GM21786 (cell line): ENCODE data around the gene F2RL1.
A peak's percentile ranks its signal among the peaks of the same experiment; 100 is the strongest.
"Not testable (repeated sequence)": the region's sequence is repeated elsewhere in the genome, so short reads cannot be mapped to it uniquely, and the experiment has no call there.

Source experiments
- ATAC-seq: cut with Tn5 transposase; IDR thresholded peaks from one replicate; pipeline ENCODE4 v1.9.1; 2021; ENCODE audit not compliant: unreplicated experiment

The F2RL1 gene

DNA sequence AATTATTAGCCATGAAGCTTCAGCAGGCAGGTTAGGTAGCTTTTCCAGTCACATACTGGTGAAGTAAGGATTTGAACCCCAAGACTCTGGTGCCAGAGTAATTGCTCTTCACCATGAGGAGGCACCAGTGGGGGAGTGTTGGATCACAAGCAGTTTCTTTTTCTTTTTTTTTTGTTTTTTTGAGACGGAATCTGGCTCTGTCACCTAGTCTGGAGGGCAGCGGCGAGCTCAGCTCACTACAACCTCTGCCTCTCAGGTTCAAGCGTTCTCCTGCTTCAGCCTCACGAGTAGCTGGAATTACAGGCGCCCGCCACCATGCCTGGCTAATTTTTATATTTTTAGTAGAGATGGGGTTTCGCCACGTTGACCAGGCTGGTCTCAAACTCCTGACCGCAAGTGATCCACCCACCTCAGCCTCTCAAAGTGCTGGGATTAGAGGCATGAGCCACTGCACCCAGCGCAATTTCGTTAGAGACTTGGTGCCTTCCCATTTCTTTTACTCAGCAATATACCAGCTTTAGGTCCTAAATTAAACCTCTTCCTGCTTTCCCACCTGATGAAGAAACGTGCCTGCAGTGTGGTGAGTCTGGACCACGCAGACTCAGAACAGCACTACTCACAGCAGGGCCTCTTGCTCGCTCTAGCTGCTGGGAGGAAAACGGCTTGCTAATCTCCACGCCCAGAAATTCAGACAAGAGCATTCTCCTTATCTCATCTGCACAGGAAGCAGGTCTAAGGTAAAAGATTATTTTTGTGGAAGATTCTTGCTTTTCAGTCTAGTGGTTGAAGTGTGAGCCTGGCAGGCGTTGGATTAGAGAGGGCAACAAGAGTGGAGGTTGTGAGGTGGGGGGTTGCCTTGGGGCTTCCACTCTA is 30.8 kb downstream of the F2RL1 start, which contains the start of gene S100Z:
Gene S100Z (plus strand): TSS at position 596 of the 873 bp plus-strand sequence. CDS start 25,346 bp downstream, outside the sequence.
- no peak for ATAC-seq

DNA sequence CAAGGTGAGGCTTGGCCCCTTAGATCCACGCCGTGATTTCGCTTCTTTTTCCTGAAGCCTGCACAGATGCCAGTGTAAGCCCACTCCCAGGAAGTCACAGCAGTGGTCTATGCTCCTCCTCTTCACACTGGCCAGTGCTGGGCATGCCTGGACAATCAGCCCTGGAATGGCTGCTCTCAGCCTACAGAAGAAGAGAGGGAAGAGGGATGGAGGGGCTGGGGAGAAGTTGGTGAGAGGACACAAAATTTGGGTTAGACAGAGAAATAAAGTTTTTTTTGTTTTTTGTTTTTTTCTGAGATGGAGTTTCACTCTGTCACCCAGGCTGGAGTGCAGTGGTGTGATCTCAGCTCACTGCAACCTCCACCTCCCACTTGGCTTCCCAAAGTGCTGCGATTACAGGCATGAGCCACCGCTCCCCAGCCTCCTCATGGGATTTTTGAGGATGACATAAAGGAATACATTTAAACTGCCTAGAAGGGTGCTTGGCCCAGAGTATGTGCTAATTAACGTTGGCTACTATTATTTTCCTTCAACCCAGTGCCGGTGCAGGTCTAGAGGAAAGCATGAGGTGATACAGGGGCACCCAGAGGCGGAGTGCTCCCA is 31.8 kb downstream of the F2RL1 start:
- no peak for ATAC-seq

DNA sequence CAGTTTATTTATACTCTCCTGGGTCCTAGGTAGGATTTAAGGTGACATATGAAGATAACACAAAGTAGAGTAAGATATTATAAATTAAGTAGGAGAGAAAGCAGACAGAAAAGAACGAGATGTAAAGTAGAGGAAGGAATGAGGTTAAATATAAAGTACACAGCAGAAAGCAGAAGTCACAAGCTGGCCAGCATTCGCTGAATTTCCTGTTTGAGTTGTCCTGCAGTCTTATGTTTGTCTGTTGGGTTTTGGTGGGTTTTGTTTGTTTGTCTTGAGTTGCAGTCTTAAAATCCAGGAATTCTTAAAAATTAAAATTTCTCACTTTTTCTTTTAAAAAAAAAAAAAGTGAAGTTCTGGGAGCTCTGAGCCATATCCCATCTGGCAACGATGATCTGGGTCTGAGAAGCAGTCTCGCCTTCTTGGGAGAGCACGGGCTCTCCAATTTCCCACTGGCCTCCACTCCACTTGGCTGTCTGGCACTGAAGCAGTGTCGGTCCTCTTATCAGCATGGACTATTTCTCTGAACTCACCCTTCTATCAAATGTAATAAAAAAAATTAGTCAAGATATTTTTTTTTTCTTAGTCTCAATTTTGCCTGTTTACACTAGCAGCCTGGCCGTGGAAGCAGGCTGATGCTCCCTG is 33.0 kb downstream of the F2RL1 start:
- no peak for ATAC-seq

DNA sequence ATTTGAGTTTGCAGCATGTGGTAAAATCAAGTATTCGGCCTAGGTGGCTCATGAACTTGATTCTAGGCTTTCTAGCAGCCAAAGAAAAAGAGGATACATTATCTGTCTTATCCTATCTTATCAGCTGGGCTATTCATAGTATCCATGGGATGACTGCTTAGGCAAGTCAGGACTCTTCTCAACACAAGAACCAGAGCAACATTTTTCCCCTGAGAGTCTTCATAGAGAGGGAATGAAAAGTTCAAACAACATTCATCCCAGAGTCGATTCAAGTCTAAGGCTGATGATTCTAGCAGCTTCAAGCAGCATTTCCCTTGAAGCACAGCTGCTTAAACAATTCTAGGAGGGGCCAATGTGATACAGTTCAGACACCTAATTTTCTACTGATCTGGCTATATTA is 33.9 kb downstream of the F2RL1 start:
- ATAC-seq: no peak

DNA sequence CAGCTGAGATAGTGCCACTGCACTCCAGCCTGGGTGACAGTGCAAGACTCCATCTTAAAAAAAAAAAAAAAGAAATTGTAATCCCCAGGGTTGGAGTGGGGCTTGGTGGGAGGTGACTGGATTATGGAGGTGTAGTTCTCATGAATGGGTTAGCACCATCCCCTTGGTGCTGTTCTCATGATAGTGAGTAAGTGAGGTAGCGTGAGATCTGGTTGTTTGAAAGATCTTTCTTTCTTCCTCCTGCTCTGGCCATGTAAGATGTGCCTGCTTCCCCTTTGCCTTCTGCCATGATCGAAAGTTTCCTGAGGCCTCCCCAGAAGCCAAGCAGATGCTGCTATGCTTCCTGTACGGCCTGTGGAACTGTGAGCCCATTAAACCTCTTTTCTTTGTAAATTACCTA is 34.9 kb downstream of the F2RL1 start:
- ATAC-seq: not testable (repeated sequence)

DNA sequence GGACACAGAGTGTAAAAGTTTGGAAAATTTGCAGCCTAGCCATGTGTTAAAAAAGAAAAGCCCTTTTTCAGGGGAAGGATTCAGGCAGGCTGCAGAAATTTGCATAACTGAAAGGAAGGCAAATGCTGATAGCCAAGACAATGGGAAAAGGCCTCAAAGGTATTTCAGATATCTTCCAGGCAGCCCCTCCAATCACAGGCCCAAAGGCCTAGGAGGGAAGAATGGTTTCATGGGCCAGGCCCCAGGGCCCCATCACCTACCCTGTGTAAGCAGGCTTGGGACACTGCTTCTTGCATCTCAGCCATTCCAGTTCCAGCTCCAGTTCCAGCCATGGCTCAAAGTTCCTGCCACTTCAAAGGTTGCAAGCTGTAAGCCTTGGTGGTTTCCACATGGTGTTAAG is 35.8 kb downstream of the F2RL1 start:
- ATAC-seq: no peak

DNA sequence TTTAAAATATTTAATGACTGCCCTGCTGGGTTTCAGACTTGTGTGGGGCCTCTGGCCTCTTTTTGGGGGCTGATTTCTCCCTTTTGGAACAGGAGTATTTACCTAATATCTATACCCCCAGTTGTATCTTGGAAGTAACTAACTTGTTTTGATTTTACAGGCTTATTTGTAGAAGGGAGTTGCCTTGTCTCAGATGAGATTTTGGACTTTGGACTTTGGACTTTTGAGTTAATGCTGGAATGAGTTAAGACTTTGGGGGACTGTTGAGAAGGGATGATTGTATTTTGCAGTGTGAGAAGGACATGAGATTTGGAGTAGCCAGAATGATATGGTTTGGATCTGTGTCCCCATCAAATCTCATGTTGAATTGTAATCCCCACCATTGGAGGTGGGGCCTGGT is 36.7 kb downstream of the F2RL1 start:
- ATAC-seq: not testable (repeated sequence)

DNA sequence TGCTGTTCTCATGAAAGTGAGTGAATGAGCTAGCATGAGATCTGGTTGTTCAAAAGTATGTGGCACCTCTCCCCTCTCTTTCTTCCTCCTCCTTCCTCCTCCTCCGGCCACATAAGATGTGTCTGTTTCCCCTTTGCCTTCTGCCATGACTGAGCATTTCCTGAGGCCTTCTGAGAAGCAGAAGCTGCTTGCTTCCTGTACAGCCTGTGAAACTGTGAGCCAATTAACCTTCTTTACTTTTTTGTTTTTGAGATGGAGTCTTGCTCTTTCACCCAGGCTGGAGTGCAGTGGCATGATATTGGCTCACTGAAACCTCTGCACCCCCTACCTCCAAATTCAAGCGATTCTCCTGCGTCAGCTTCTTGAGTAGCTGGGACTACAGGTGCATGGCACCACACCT is 37.1 kb downstream of the F2RL1 start:
- peak; percentile 82 for ATAC-seq

DNA sequence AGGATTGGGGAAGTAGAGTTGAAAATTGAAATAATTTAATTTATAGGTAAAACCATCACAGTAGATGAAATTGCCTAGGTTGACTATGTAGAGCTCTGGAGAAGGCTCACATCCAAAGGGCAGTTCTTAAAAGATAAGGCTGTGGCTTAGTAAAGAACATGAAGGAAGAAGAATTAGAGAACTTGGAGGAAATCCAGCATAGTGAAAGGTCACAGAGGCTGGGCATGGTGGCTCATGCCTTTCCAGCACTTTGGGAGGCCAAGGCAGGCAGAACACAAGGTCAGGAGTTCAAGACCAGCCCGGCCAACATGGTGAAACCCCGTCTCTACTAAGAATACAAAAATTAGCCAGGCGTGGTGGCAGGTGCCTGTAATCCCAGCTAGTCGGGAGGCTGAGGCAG is 38.0 kb downstream of the F2RL1 start:
- not testable (repeated sequence) for ATAC-seq

DNA sequence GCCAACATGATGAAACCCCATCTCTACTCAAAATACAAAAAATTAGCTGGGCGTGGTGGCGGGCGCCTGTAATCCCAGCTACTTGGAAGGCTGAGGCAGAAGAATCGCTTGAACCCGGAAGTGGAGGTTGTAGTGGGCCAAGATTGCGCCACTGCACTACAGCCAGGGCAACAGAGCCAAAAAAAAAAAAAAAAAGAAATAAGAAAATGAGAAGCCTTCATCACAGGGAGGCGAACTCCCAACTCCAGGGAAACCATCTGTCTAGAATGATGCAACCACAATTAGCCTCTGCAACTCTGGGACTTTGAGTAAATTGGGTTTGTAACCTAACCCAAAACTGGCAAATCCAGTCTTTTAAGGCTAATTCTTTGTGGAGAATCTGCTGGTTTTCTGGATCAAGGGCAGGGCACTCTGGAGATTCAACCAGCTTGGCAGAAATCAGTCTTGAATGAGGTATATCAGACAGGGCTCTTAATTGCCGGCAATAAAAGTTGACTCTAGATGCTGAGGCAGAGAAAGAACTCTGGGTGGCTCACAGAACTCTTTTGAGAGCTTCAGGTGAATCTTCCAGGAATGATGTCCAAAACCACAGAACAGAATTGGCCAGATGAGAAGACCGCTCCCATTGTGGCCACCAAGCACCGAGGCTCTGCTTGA is 40.9 kb downstream of the F2RL1 start:
- ATAC-seq: no peak

DNA sequence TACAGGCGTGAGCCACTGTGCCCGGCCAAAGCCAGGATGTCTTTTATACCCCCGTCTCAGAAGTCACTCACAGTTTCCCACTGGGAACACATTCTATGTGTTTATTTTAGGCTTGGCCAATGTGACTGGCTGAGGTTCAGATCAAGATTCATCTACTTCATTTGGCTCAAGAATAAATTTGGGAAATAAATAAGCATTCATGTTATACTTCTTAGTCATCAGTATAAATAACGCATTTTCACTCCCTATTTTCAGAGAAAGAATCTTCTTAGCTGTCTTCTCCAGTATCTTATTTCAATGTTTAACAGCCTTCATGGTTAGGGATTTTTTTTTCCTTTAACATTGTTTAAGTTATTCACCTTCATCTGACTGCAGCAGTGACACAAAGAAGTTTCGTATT is 42.8 kb downstream of the F2RL1 start:
- no peak for ATAC-seq

DNA sequence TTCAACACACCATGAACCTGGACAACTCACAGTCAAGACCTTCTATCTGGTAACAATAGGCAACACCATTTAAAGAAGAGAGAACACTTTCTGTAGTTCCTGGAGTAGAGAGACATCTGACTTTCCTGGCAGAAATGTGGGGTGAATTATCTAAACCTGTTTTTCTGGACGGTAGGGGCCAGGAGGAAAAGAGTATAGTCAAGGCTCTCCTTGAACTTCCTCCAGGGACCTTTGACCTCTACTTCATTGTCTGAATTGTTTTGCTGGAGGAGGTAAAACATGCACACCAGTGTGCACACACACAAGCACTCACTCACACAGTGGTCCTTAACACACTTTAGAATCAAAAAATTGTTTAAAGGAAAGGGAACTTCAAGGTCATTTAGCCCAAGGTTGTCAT is 44.2 kb downstream of the F2RL1 start:
- ATAC-seq: no peak

DNA sequence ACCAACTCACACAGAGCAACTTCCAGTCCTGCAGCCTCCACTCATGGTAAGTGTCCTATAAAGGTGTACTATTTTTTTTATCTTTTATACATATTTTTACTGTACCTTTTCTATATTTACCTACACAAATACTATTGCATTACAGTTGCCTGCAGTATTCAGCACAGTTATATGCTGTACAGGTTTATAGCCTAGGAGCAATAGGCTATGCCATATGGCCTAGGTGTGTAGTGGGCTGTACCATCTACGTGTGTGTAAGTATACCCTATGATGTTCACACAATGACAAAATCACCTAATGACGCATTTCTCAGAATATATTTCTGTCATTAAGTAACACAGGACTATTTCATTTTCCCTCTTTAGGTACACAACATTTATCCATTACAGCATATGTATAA is 47.7 kb downstream of the F2RL1 start:
- ATAC-seq: no peak

DNA sequence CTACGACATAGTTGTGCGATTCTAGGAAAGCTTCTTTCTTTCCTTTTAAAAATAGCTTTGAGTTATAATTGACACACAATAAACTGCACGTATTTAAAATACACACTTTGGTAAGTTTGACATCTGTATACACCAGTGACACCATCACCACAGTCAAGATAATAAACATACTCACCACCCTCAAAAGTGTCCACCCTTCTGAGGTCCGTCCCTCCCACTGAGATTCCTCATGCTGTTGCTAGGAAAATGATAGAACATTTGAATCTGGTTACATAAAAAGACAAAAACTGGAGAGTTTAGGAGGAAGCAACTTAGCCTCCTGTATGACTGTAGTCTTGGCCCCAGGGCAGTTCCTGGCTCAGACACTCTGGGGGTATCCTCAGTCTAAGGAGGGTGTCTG is 48.2 kb downstream of the F2RL1 start:
- ATAC-seq: no peak

DNA sequence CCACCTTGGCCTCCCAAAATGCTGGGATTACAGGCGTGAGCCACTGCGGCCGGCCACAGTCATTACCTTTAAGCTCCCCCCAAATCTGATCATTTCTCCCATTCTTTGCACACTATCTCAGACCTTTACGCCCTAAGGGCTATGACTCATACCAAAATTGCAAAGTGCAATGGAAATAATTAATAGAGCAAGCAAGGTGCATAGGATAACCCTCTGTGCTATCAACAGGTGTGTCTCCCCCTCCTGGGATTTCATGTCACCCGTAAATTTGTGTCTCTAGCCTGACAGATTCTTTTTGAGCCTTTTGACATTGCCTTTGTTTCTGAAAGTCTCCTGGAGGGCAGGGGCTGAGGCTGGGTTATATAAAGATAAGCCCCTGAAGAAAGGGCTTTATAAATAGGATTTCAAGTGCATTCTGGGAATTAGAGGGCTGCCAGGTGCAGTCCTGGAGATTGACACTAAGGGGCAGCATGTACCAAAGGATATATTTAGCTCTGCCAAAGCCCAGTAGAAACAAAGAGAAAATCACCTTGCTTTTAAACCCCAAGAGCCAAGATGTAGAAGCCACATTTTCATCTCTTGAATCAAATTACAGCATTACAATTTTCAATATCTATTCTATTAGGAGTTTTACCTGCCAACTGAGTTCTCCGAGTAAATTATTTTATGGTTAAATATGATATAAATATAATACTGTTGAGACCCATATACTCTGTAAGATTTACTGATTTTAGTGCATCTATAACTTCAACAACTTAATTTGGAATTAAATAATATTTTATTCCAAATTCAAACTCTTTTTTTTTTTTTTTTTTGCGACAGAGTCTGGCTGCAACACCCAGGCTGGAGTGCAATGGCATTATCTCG is 49.2 kb downstream of the F2RL1 start:
- peak; percentile 53 for ATAC-seq

DNA sequence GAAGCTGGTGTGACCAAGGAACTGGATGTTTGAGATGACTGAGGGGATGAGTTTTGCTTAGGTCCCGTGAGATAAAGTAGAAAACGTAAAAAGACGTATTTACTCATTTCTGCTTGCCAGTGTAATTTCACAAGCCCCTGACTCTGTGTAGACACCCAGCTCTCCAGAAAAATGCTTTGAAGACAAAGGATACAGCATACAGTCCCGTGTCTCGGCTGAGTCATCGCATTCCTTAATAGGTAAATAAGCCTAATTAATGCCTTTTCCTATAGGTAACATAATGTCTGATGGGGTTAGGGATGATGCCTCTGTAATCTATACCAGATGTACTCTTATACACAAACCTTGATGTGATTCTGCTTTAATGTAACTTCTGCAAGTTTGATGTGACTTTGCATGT is 51.2 kb downstream of the F2RL1 start:
- no peak for ATAC-seq

DNA sequence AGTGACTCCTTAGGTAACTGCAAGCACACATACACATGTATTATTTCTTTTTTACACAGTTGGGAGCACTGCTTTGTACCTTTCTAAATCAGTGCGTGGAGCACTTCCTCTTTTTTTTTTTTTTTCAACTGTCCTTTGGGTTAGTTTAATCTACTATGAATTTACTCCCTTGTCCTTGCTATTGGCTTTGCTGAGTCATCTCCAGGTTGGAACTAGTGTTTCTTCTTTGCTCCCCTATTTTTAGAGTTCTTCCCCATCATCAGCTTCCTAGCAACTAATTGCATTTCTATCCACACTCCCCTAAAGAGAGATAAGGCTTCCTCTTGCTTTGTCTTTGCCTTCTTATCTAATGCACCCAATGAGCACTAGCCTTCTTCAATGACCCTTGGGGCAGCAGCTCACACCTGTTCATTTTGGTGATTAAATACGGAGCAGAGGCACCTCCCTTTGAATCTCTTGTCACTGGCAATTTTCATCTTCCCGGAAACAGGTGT is 55.3 kb downstream of the F2RL1 start:
- ATAC-seq: no peak
